Measurements from ENCODE around the gene P3H3. TPM values are rescaled to one million over a fixed set of nuclear protein-coding genes. Genes with fewer than 3 reads are reported as not detected.

P3H3 gene
- total and polyA plus RNA-seq, 9 of the 15 experiments (the other 6 are each of a cell fraction or from before 2014, with no cell fraction given): 0.03 to 15.0 (median 4.8) TPM

DNA sequence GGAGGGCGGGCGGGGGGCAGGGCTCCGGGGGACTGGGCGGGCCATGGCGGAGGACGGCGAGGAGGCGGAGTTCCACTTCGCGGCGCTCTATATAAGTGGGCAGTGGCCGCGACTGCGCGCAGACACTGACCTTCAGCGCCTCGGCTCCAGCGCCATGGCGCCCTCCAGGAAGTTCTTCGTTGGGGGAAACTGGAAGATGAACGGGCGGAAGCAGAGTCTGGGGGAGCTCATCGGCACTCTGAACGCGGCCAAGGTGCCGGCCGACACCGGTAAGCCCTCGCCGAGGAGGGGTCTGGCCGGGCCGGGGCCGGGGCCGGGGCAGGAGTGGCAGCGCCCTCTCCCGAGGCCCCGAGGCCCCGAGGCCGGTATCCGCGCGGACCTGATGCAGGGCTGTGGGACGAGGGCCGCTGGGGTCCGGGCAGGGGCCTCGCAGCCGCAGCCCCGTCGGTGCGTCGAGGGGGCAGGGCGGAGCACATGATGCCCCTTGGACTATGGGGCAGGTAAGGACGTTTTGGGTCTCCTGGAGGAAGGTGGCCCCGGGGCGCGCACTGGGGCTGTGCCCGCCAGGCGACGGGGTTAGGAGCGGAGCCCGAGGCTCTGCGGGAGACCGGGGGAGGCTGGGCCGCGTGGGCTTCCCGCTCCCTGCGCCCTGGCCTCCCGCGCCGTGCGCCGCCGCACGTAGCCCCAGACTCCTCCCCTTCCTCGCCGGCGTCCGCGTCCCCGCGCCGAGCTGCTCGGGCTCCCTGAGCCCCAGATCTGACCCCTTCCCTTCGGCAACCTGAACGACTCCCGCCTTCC lies 39.4 kb downstream of the P3H3 start, which contains the start of gene TPI1 (continued):
- TF ChIP-seq OTX1 (CRISPR knock-in tag; IDR thresholded peaks at IDR 0.05) (no peak), ZC3H4 (CRISPR knock-in tag; IDR thresholded peaks at IDR 0.05; ENCODE audit: borderline replicate concordance) (no peak; the same call in 1 of the 2 replicates), ZNF41 (CRISPR knock-in tag; conservative IDR thresholded peaks at IDR 0.05) (no peak), HDAC6 (IDR thresholded peaks at IDR 0.05; ENCODE audit: low read depth, low read length) (no peak), POLR3A (IDR thresholded peaks at IDR 0.05; ENCODE audit: borderline replicate concordance, extremely low read depth, insufficient read depth, insufficient read length) (no peak), ZNF589 (CRISPR knock-in tag; IDR thresholded peaks at IDR 0.05; ENCODE audit: low read depth) (no peak), KLF6 (CRISPR knock-in tag; IDR thresholded peaks at IDR 0.05; ENCODE audit: borderline replicate concordance) (no peak), FIP1L1 (IDR thresholded peaks at IDR 0.05; ENCODE audit: low read depth, low read length, poor library complexity, severe bottlenecking) (peak; percentile 99), CHCHD3 (CRISPR knock-in tag; IDR thresholded peaks at IDR 0.05) (no peak), SUPT5H (IDR thresholded peaks at IDR 0.05) (peak; percentile 97), FOXK1 (CRISPR knock-in tag; IDR thresholded peaks at IDR 0.05; ENCODE audit: borderline replicate concordance) (no peak), MBD2 (IDR thresholded peaks at IDR 0.05; ENCODE audit: borderline replicate concordance, low read depth) (peak; percentile 67; the same call in 1 of the 2 replicates), L3MBTL2 (IDR thresholded peaks at IDR 0.05) (peak; percentile 83), SMC3 (conservative IDR thresholded peaks at IDR 0.05; ENCODE audit: insufficient read depth, low read depth, low read length) (no peak), CAMTA2 (CRISPR knock-in tag; conservative IDR thresholded peaks at IDR 0.05) (no peak)
- TF ChIP-seq, protein P1, sequence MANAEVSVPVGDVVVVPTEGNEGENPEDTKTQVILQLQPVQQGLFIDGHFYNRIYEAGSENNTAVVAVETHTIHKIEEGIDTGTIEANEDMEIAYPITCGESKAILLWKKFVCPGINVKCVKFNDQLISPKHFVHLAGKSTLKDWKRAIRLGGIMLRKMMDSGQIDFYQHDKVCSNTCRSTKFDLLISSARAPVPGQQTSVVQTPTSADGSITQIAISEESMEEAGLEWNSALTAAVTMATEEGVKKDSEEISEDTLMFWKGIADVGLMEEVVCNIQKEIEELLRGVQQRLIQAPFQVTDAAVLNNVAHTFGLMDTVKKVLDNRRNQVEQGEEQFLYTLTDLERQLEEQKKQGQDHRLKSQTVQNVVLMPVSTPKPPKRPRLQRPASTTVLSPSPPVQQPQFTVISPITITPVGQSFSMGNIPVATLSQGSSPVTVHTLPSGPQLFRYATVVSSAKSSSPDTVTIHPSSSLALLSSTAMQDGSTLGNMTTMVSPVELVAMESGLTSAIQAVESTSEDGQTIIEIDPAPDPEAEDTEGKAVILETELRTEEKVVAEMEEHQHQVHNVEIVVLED (CRISPR knock-in tag; IDR thresholded peaks at IDR 0.05): peak; percentile 82
- TF ChIP-seq, protein P2, sequence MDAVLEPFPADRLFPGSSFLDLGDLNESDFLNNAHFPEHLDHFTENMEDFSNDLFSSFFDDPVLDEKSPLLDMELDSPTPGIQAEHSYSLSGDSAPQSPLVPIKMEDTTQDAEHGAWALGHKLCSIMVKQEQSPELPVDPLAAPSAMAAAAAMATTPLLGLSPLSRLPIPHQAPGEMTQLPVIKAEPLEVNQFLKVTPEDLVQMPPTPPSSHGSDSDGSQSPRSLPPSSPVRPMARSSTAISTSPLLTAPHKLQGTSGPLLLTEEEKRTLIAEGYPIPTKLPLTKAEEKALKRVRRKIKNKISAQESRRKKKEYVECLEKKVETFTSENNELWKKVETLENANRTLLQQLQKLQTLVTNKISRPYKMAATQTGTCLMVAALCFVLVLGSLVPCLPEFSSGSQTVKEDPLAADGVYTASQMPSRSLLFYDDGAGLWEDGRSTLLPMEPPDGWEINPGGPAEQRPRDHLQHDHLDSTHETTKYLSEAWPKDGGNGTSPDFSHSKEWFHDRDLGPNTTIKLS (IDR thresholded peaks at IDR 0.05; ENCODE audit: borderline replicate concordance, low read depth): no peak
- TF ChIP-seq, protein P3, sequence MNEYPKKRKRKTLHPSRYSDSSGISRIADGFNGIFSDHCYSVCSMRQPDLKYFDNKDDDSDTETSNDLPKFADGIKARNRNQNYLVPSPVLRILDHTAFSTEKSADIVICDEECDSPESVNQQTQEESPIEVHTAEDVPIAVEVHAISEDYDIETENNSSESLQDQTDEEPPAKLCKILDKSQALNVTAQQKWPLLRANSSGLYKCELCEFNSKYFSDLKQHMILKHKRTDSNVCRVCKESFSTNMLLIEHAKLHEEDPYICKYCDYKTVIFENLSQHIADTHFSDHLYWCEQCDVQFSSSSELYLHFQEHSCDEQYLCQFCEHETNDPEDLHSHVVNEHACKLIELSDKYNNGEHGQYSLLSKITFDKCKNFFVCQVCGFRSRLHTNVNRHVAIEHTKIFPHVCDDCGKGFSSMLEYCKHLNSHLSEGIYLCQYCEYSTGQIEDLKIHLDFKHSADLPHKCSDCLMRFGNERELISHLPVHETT (CRISPR knock-in tag; conservative IDR thresholded peaks at IDR 0.05 in 1 of 2, IDR thresholded peaks at IDR 0.05 in 1 of 2): no peak; a peak in 1 of 4 replicates
- TF ChIP-seq, protein P4, sequence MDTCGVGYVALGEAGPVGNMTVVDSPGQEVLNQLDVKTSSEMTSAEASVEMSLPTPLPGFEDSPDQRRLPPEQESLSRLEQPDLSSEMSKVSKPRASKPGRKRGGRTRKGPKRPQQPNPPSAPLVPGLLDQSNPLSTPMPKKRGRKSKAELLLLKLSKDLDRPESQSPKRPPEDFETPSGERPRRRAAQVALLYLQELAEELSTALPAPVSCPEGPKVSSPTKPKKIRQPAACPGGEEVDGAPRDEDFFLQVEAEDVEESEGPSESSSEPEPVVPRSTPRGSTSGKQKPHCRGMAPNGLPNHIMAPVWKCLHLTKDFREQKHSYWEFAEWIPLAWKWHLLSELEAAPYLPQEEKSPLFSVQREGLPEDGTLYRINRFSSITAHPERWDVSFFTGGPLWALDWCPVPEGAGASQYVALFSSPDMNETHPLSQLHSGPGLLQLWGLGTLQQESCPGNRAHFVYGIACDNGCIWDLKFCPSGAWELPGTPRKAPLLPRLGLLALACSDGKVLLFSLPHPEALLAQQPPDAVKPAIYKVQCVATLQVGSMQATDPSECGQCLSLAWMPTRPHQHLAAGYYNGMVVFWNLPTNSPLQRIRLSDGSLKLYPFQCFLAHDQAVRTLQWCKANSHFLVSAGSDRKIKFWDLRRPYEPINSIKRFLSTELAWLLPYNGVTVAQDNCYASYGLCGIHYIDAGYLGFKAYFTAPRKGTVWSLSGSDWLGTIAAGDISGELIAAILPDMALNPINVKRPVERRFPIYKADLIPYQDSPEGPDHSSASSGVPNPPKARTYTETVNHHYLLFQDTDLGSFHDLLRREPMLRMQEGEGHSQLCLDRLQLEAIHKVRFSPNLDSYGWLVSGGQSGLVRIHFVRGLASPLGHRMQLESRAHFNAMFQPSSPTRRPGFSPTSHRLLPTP (IDR thresholded peaks at IDR 0.05; ENCODE audit: borderline replicate concordance, extremely low read depth, insufficient read length): no peak

Data from K562 (cell line).